Measurements from ENCODE around the gene AKAP6.

AKAP6 gene

DNA sequence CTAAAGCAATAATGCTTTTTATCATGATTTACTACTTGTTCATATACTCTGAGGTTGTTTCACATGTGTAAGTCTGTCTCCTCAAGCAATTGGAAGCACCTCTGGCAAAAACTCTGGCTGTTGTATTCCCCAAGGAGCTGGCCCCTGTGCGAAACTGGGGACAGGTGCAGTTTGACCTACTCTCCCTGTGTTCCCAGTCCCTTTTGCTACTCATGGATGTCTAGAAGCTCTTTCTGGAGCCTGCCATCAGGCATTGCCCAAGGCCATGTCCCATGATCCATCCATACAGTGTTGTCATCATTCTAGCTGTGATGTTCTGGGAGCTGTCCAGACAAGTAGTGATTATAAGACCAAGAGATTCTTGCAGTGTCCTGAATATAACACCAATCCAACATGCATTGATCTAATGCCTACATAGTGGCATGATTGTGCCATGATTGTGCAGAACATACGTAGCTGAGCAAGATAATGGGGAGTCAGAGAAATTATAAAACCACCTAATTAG, 14.9 kb downstream of the AKAP6 start:
- intact Hi-C loops (cut with micrococcal nuclease): no loop called here

DNA sequence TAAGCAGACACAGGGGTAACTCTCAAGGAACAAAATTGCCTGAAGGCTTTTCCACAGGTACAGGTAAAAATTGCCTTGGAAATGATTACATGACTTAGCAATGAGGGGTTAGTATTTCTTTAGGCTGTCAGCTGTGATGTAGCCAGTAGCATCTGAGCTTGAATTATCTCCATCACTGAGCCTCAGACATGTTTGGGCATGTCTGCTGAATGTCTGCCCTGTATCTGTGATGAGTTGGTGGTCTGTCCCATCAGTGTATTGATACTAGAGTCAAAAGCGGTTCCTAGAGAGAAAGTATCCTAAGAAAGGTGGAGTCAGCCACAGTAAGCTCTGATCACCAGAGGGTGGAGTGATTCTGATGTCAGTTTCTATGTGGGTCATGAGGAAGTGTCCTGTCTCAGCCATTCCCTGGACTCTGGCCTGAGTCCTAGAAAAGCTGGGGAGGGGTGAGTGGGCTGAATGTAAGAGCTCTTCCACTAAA, 16.3 kb downstream of the AKAP6 start:
- Mint-ChIP-seq H3K36me3 (ENCODE audit: low read depth) (no peaks in the 10 kb centered on the region), H3K27ac (no peak overlapping the region), H3K4me3 (no peak overlapping the region), H3K9me3 (peaks cover 7% of the 10 kb centered on the region), H3K4me1 (ENCODE audit: low read depth) (no peaks in the 10 kb centered on the region), H3K27me3 (no peaks in the 10 kb centered on the region)
- intact Hi-C loops (cut with micrococcal nuclease): no loop called here

More for the DNA sequence above, 14.9 kb downstream of the AKAP6 start:
- Mint-ChIP-seq H3K27me3 (no peaks in the 10 kb centered on the region), H3K4me3 (no peak overlapping the region), H3K27ac (no peak overlapping the region), H3K36me3 (ENCODE audit: low read depth) (no peaks in the 10 kb centered on the region), H3K9me3 (peaks cover 7% of the 10 kb centered on the region), H3K4me1 (ENCODE audit: low read depth) (no peaks in the 10 kb centered on the region)

DNA sequence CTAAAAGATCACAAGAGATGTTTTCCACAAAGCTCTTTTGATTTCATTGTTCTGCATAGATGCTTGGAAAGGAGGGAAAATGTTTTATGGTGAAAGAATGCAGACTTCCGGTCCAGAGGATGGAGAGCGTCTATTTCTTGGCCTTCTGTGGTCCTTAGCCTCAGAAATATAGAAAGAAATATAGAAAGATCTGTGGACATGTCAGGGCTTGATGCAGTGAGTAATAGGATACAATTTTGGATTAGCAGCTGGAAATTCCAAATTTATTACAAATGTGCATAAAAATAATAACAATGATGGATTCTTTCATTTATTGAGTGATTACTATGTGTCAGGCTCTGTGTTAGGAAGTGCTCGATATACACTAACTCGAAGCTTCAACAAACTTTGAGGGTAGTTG, 20.2 kb downstream of the AKAP6 start:
- intact Hi-C loops (cut with micrococcal nuclease): no loop called here
- Mint-ChIP-seq H3K4me3 (no peak overlapping the region), H3K4me1 (ENCODE audit: low read depth) (no peaks in the 10 kb centered on the region), H3K27me3 (no peaks in the 10 kb centered on the region), H3K27ac (no peak overlapping the region), H3K9me3 (peaks cover under 1% of the 10 kb centered on the region), H3K36me3 (ENCODE audit: low read depth) (no peaks in the 10 kb centered on the region)

- H3K36me3 Mint-ChIP-seq (ENCODE audit: low read depth): no peaks in the 10 kb centered on the region
- no peaks in the 10 kb centered on the region for H3K4me1 Mint-ChIP-seq (ENCODE audit: low read depth)
- no peak overlapping the region for H3K27ac Mint-ChIP-seq
- H3K9me3 Mint-ChIP-seq: no peaks in the 10 kb centered on the region
- no peak overlapping the region for H3K4me3 Mint-ChIP-seq
- intact Hi-C loops (cut with micrococcal nuclease): no loop called here
- H3K27me3 Mint-ChIP-seq: no peaks in the 10 kb centered on the region
Observed at GRCh38 chr14:32350020-32350419, 20.9 kb downstream of the AKAP6 start.

GRCh38 chr14:32352631-32353030, 23.5 kb downstream of the AKAP6 start:
- no peaks in the 10 kb centered on the region for H3K36me3 Mint-ChIP-seq (ENCODE audit: low read depth)
- H3K9me3 Mint-ChIP-seq: no peaks in the 10 kb centered on the region
- H3K4me3 Mint-ChIP-seq: no peak overlapping the region
- intact Hi-C loops (cut with micrococcal nuclease): no loop called here
- no peaks in the 10 kb centered on the region for H3K4me1 Mint-ChIP-seq (ENCODE audit: low read depth)
- H3K27ac Mint-ChIP-seq: no peak overlapping the region
- no peaks in the 10 kb centered on the region for H3K27me3 Mint-ChIP-seq

- H3K9me3 Mint-ChIP-seq: no peaks in the 10 kb centered on the region
- no peaks in the 10 kb centered on the region for H3K27me3 Mint-ChIP-seq
- intact Hi-C loops (cut with micrococcal nuclease): no loop called here
- no peak overlapping the region for H3K4me3 Mint-ChIP-seq
- H3K36me3 Mint-ChIP-seq (ENCODE audit: low read depth): no peaks in the 10 kb centered on the region
- H3K4me1 Mint-ChIP-seq (ENCODE audit: low read depth): no peaks in the 10 kb centered on the region
- no peak overlapping the region for H3K27ac Mint-ChIP-seq
Observed at GRCh38 chr14:32354716-32355115, 25.6 kb downstream of the AKAP6 start.

DNA sequence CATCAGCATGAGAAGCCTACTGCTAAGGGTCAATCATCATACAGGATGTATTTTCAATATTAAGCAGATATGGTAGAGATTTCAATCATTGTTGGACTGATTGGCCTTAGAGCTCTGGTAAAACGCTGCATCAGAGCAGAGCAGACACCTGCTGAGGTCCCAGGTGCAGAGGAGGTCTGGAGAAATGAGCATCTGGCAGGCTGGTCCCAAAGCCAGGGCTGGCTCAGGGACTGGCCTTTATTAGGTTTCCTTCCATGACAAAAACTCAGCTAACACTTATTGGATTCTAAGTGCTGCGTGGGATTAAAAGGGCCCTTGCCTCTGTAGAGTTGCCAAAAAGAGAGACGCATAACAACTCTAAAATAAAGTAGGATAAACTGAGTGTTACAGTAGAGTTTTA, 29.7 kb downstream of the AKAP6 start:
- no peaks in the 10 kb centered on the region for H3K36me3 Mint-ChIP-seq (ENCODE audit: low read depth)
- no peaks in the 10 kb centered on the region for H3K27me3 Mint-ChIP-seq
- H3K4me1 Mint-ChIP-seq (ENCODE audit: low read depth): peaks cover 8% of the 10 kb centered on the region
- intact Hi-C loops (cut with micrococcal nuclease): no loop called here
- no peak overlapping the region for H3K4me3 Mint-ChIP-seq
- no peak overlapping the region for H3K27ac Mint-ChIP-seq
- no peaks in the 10 kb centered on the region for H3K9me3 Mint-ChIP-seq

- no peak overlapping the region for H3K27ac Mint-ChIP-seq
- no peaks in the 10 kb centered on the region for H3K36me3 Mint-ChIP-seq (ENCODE audit: low read depth)
- intact Hi-C loops (cut with micrococcal nuclease): no loop called here
- H3K9me3 Mint-ChIP-seq: no peaks in the 10 kb centered on the region
- H3K4me3 Mint-ChIP-seq: no peak overlapping the region
- H3K27me3 Mint-ChIP-seq: no peaks in the 10 kb centered on the region
- peaks cover 8% of the 10 kb centered on the region for H3K4me1 Mint-ChIP-seq (ENCODE audit: low read depth)
Observed at GRCh38 chr14:32361674-32362073, 32.6 kb downstream of the AKAP6 start.

- H3K4me3 Mint-ChIP-seq: no peak overlapping the region
- H3K9me3 Mint-ChIP-seq: no peaks in the 10 kb centered on the region
- intact Hi-C loops (cut with micrococcal nuclease): no loop called here
- no peaks in the 10 kb centered on the region for H3K36me3 Mint-ChIP-seq (ENCODE audit: low read depth)
- no peaks in the 10 kb centered on the region for H3K27me3 Mint-ChIP-seq
- H3K4me1 Mint-ChIP-seq (ENCODE audit: low read depth): peaks cover 8% of the 10 kb centered on the region
- H3K27ac Mint-ChIP-seq: no peak overlapping the region
Observed at GRCh38 chr14:32363761-32364160, 34.7 kb downstream of the AKAP6 start.

DNA sequence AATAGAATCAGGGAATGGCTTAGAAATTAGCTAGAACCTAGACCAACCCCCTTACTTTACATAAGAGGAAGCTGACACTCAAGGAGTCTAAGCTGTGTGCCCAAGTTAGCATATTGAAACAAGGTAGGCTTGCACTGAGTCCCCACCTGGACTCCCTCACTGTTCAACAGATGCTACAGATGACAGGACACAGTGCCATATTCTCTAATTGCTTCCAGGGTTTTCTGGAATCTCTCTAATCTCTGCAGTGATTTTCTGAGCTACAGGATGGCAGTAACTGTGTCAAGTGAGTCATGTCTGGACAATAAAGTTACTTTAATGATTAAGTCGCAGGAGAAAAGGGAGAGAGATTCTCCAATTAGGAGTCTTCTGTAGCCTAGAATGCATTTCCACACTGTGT, 35.8 kb downstream of the AKAP6 start:
- H3K4me3 Mint-ChIP-seq: no peak overlapping the region
- no peaks in the 10 kb centered on the region for H3K36me3 Mint-ChIP-seq (ENCODE audit: low read depth)
- no peaks in the 10 kb centered on the region for H3K27me3 Mint-ChIP-seq
- H3K27ac Mint-ChIP-seq: no peak overlapping the region
- intact Hi-C loops (cut with micrococcal nuclease): no loop called here
- no peaks in the 10 kb centered on the region for H3K9me3 Mint-ChIP-seq
- H3K4me1 Mint-ChIP-seq (ENCODE audit: low read depth): peaks cover 8% of the 10 kb centered on the region

- peaks cover 8% of the 10 kb centered on the region for H3K4me1 Mint-ChIP-seq (ENCODE audit: low read depth)
- no peaks in the 10 kb centered on the region for H3K36me3 Mint-ChIP-seq (ENCODE audit: low read depth)
- no peaks in the 10 kb centered on the region for H3K27me3 Mint-ChIP-seq
- intact Hi-C loops (cut with micrococcal nuclease): no loop called here
- H3K9me3 Mint-ChIP-seq: no peaks in the 10 kb centered on the region
- no peak overlapping the region for H3K4me3 Mint-ChIP-seq
- no peak overlapping the region for H3K27ac Mint-ChIP-seq
Observed at GRCh38 chr14:32366256-32366879, 37.3 kb downstream of the AKAP6 start.

- Mint-ChIP-seq H3K27me3 (no peaks in the 10 kb centered on the region), H3K4me1 (ENCODE audit: low read depth) (peaks cover 8% of the 10 kb centered on the region), H3K36me3 (ENCODE audit: low read depth) (no peaks in the 10 kb centered on the region), H3K27ac (no peak overlapping the region), H3K4me3 (no peak overlapping the region), H3K9me3 (no peaks in the 10 kb centered on the region)
- intact Hi-C loops (cut with micrococcal nuclease): no loop called here
Observed at GRCh38 chr14:32366986-32367385, 37.9 kb downstream of the AKAP6 start.

GRCh38 chr14:32367516-32367915, 38.4 kb downstream of the AKAP6 start:
- H3K27me3 Mint-ChIP-seq: no peaks in the 10 kb centered on the region

DNA sequence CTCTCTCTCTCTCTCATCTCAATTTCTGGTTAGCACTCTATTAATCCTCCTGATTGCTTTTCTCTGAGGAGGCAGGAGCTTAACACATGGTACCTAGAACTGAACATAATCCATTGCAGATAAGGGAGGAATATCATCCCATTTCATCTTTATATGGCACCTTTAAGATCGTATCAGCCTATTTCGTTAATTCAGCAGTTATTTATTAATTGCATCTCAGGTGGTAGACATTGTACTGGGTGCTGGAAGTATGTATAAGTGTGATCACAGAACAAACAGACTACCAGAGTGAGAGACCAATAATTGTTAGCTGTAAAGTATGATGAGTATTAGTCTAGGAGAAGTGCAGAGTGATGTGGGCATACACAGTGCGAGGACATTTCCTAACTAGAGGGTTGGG, 39.0 kb downstream of the AKAP6 start:
- Mint-ChIP-seq H3K9me3 (no peaks in the 10 kb centered on the region), H3K27me3 (no peaks in the 10 kb centered on the region), H3K27ac (no peak overlapping the region), H3K4me1 (ENCODE audit: low read depth) (no peaks in the 10 kb centered on the region), H3K4me3 (no peak overlapping the region), H3K36me3 (ENCODE audit: low read depth) (no peaks in the 10 kb centered on the region)
- intact Hi-C loops (cut with micrococcal nuclease): no loop called here

More at GRCh38 chr14:32367516-32367915, 38.4 kb downstream of the AKAP6 start:
- Mint-ChIP-seq H3K4me1 (ENCODE audit: low read depth) (peaks cover 4% of the 10 kb centered on the region), H3K36me3 (ENCODE audit: low read depth) (no peaks in the 10 kb centered on the region), H3K9me3 (no peaks in the 10 kb centered on the region), H3K4me3 (no peak overlapping the region), H3K27ac (no peak overlapping the region)
- intact Hi-C loops (cut with micrococcal nuclease): no loop called here

- no peaks in the 10 kb centered on the region for H3K4me1 Mint-ChIP-seq (ENCODE audit: low read depth)
- H3K27ac Mint-ChIP-seq: no peak overlapping the region
- no peaks in the 10 kb centered on the region for H3K27me3 Mint-ChIP-seq
- H3K4me3 Mint-ChIP-seq: no peak overlapping the region
- no peaks in the 10 kb centered on the region for H3K9me3 Mint-ChIP-seq
- intact Hi-C loops (cut with micrococcal nuclease): no loop called here
- H3K36me3 Mint-ChIP-seq (ENCODE audit: low read depth): no peaks in the 10 kb centered on the region
Observed at GRCh38 chr14:32370714-32371113, 41.6 kb downstream of the AKAP6 start.
